Ovary (tissue), 3 donors: ENCODE data around the gene IPO9.

ENCODE experiments used
- CTCF ChIP-seq, 3 donors: fragments of 450-650 bp in 2 of 3; fragments of 200-600 bp in 1 of 3; IDR thresholded peaks; one replicate each; pipeline versions ENCODE4 v1.5.1 to v1.8.0; 2016 to 2022; ENCODE audit warnings: antibody characterized with exemption in 3 of 3, mild to moderate bottlenecking in 1 of 3
- POLR2A ChIP-seq: fragments of 450-650 bp; IDR thresholded peaks from one replicate; pipeline ENCODE4 v1.6.1; 2017; ENCODE audit warnings: antibody characterized with exemption, mild to moderate bottlenecking, moderate library complexity
- donor health status: DM: no; HTN: no; CAD: no.

DNA sequence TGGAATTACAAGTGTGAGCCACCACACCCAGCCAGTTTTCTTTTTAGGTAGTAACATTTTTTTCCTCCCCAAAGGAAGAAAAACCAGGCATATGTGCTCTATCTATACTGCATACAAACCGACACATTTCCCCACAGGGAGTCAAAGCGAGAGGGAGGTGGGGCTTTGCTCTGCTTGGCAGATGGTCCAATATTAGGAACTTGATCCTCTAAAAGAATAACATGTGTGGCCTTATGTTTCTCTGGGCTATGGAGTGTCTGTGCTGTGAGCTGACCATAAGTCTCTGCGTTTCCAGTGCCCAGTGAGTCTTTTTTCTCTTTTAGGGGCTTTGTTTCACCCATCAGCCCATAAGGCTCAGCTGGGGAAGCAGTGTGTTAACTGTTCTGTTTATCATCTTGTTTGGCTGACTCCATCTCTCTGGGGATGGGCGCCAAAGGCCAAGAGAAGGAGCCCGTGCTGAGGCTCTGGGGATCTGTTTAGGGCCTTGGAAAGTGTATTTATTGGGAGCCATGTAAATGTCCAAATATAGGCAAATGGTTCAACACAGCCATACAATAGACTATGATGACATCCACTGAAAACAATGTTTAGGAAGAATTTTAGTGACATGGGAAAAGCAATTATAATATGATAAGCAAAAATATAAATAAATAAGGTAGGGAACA lies 97.2 kb downstream of the IPO9 start:
- TF ChIP-seq POLR2A (no peak), CTCF (IDR thresholded peaks at IDR 0.05) (no peak)
